ENCODE measurements around the gene CNPY3.
A peak's percentile ranks its signal among the peaks of the same experiment; 100 is the strongest.

CNPY3 gene

GRCh38 chr6:42960243-42961019 lies 31.2 kb downstream of the CNPY3 start, which contains the start of gene GNMT:
GNMT (plus strand) TSS chr6:42960754; CDS start chr6:42960768, 14 bp downstream.
- peak in 1 of 2 donors; percentile 17 for DNase-seq (ENCODE audit: low read depth in 2 of 2)

- no peak for DNase-seq (ENCODE audit: low read depth in 2 of 2)
Observed at GRCh38 chr6:42961020-42961470, 31.8 kb downstream of the CNPY3 start.

- DNase-seq (ENCODE audit: low read depth in 2 of 2) = no peak
Observed at GRCh38 chr6:42962096-42962495, 32.8 kb downstream of the CNPY3 start.

GRCh38 chr6:42962502-42963178 lies 33.4 kb downstream of the CNPY3 start:
- no peak for DNase-seq (ENCODE audit: low read depth in 2 of 2)

GRCh38 chr6:42963179-42963854 lies 34.0 kb downstream of the CNPY3 start:
- DNase-seq (ENCODE audit: low read depth in 2 of 2) = no peak

GRCh38 chr6:42963855-42964605 lies 34.8 kb downstream of the CNPY3 start:
- peak in 1 of 2 donors; percentile 25 for DNase-seq (ENCODE audit: low read depth in 2 of 2)

- DNase-seq (ENCODE audit: low read depth in 2 of 2) = no peak
Observed at GRCh38 chr6:42966571-42966970, 37.3 kb downstream of the CNPY3 start.

- no peak for DNase-seq (ENCODE audit: low read depth in 2 of 2)
Observed at GRCh38 chr6:42967228-42967627, 37.9 kb downstream of the CNPY3 start.

GRCh38 chr6:42968126-42968701 lies 38.9 kb downstream of the CNPY3 start:
- no peak for DNase-seq (ENCODE audit: low read depth in 2 of 2)

GRCh38 chr6:42968783-42969182 lies 39.5 kb downstream of the CNPY3 start:
- no peak for DNase-seq (ENCODE audit: low read depth in 2 of 2)

GRCh38 chr6:42969431-42969830 lies 40.2 kb downstream of the CNPY3 start:
- DNase-seq (ENCODE audit: low read depth in 2 of 2) = no peak

- DNase-seq (ENCODE audit: low read depth in 2 of 2) = no peak
Observed at GRCh38 chr6:42969934-42970333, 40.7 kb downstream of the CNPY3 start.

GRCh38 chr6:42970871-42971612 lies 41.8 kb downstream of the CNPY3 start:
- DNase-seq (ENCODE audit: low read depth in 2 of 2) = no peak

GRCh38 chr6:42971746-42972327 lies 42.6 kb downstream of the CNPY3 start:
- DNase-seq (ENCODE audit: low read depth in 2 of 2) = no peak

- DNase-seq (ENCODE audit: low read depth in 2 of 2) = no peak
Observed at GRCh38 chr6:42973926-42974325, 44.6 kb downstream of the CNPY3 start.

GRCh38 chr6:42974919-42975505 lies 45.7 kb downstream of the CNPY3 start:
- DNase-seq (ENCODE audit: low read depth in 2 of 2) = no peak

GRCh38 chr6:42978487-42978838 lies 49.2 kb downstream of the CNPY3 start:
- no peak for DNase-seq (ENCODE audit: low read depth in 2 of 2)

GRCh38 chr6:42978839-42979522 lies 49.7 kb downstream of the CNPY3 start, which contains the start of gene PEX6:
PEX6 (minus strand) TSS chr6:42979181; CDS start chr6:42979150, 31 bp downstream.
- DNase-seq (ENCODE audit: low read depth in 2 of 2) = peak; percentile 87 to 93

- no peak for DNase-seq (ENCODE audit: low read depth in 2 of 2)
Observed at GRCh38 chr6:42979523-42980177, 50.4 kb downstream of the CNPY3 start.

All from stimulated activated CD8-positive, alpha-beta memory T cell treated with anti-CD3 and anti-CD28 coated beads, Interleukin-2, amount 100 ng/mL, for 48 hours (primary cell).